H1 (cell line): ENCODE data around the gene TRAPPC8. TPM values are rescaled to one million over a fixed set of nuclear protein-coding genes. Genes with fewer than 3 reads are reported as not detected.

Experiments used
- CTCF ChIA-PET: fragments of 300-600 bp; sonication (Branson Sonifier 250); formaldehyde crosslinking; loops from one replicate; lab custom pipeline; 2021; ENCODE audit not compliant: partially characterized antibody; lab: Charles Lee
- POLR2A ChIA-PET: fragments of 300-600 bp; sonication (Branson Sonifier 250); formaldehyde crosslinking; loops from one replicate; lab custom pipeline; 2021; ENCODE audit warnings: inconsistent platforms; ENCODE audit not compliant: partially characterized antibody; lab: Charles Lee
- DNase-seq, 2 experiments: peaks; one replicate each; pipeline versions ENCODE4 v3.0.0 to v3.0.0-alpha.2; 2010 to 2022; ENCODE audit warnings: low spot score in 2 of 2, low read depth in 1 of 2, mixed read lengths in 1 of 2
- FAIRE-seq: peaks from 2 replicates; lab custom pipeline; 2011; peaks lifted over from hg19 to GRCh38; lab: Jason Lieb, UNC
- H2AFZ ChIP-seq: 2 replicates; pipeline ENCODE4 v1.8.1; 2012; ENCODE audit warnings: low read length, inconsistent platforms
- H2AK5ac ChIP-seq: 2 replicates; pipeline ENCODE4 v1.6.1; 2013; ENCODE audit warnings: low read depth, low read length
- H2BK120ac ChIP-seq: replicated peaks from 2 replicates; pipeline ENCODE3; 2013; ENCODE audit warnings: low read depth, low read length, inconsistent platforms
- H2BK12ac ChIP-seq: 2 replicates; pipeline ENCODE4 v1.6.1; 2013; ENCODE audit warnings: low read depth, low read length
- H2BK15ac ChIP-seq: 2 replicates; pipeline ENCODE4 v1.6.1; 2013; ENCODE audit warnings: low read length
- H2BK20ac ChIP-seq: 2 replicates; pipeline ENCODE4 v1.6.1; 2013; ENCODE audit warnings: low read length
- H2BK5ac ChIP-seq: 2 replicates; pipeline ENCODE4 v1.6.1; 2013; ENCODE audit warnings: low read depth, low read length
- H3K14ac ChIP-seq: 2 replicates; pipeline ENCODE4 v1.6.1; 2013; ENCODE audit warnings: inconsistent platforms; ENCODE audit not compliant: insufficient read length
- H3K18ac ChIP-seq: 2 replicates; pipeline ENCODE4 v1.6.1; 2013; ENCODE audit warnings: low read length; ENCODE audit errors: extremely low read depth
- H3K23ac ChIP-seq: 2 replicates; pipeline ENCODE4 v1.6.1; 2013; ENCODE audit warnings: inconsistent platforms; ENCODE audit not compliant: insufficient read length
- H3K23me2 ChIP-seq: 2 replicates; pipeline ENCODE4 v1.6.1; 2013; ENCODE audit warnings: low read depth, low read length
- H3K27ac ChIP-seq: 2 replicates; pipeline ENCODE4 v1.6.1; 2011; ENCODE audit warnings: low read depth, low read length, inconsistent platforms
- H3K27me3 ChIP-seq, 4 experiments: replicated peaks in 1 of 4; 1 replicate in 1 of 4; 2 replicates in 3 of 4; pipeline versions ENCODE4 v1.6.1 to v1.8.1; 2011 to 2013; ENCODE audit warnings: low read length in 3 of 4, mild to moderate bottlenecking in 3 of 4, inconsistent platforms in 2 of 4, mixed read lengths in 2 of 4, moderate library complexity in 1 of 4; ENCODE audit not compliant: control insufficient read depth in 3 of 4, insufficient read depth in 3 of 4; ENCODE audit errors: extremely low read depth in 1 of 4
- H3K36me3 ChIP-seq, 4 experiments: 2 replicates each; pipeline versions ENCODE4 v1.6.1 to v1.8.1; 2011 to 2013; ENCODE audit warnings: mild to moderate bottlenecking in 4 of 4, low read length in 3 of 4, moderate library complexity in 2 of 4, control low read depth in 1 of 4, inconsistent platforms in 1 of 4; ENCODE audit not compliant: insufficient read depth in 4 of 4, control insufficient read depth in 2 of 4
- H3K4ac ChIP-seq: replicated peaks from 2 replicates; pipeline ENCODE3; 2013; ENCODE audit warnings: low read length, low read depth, mixed read lengths, inconsistent platforms; ENCODE audit not compliant: insufficient read length
- H3K4me1 ChIP-seq, 4 experiments: replicated peaks in 1 of 4; 1 replicate in 1 of 4; 2 replicates in 3 of 4; pipeline versions ENCODE4 v1.6.1 to v1.8.1; 2011 to 2013; ENCODE audit warnings: low read length in 3 of 4, inconsistent platforms in 2 of 4, mixed read lengths in 1 of 4; ENCODE audit not compliant: insufficient read depth in 4 of 4, control insufficient read depth in 3 of 4
- H3K4me2 ChIP-seq, 2 experiments: 2 replicates each; pipeline versions ENCODE4 v1.6.1 to v1.8.1; 2011 to 2013; ENCODE audit warnings: low read depth in 2 of 2, low read length in 2 of 2, control low read depth in 1 of 2, inconsistent platforms in 1 of 2, mild to moderate bottlenecking in 1 of 2; ENCODE audit not compliant: insufficient read depth in 1 of 2
- H3K4me3 ChIP-seq, 4 experiments: fragments of 200-600, 300-600 bp in 1 of 4; sonication (generic), shearing (Covaris generic), sonication (Bioruptor Twin) in 1 of 4; 2 replicates each; pipeline versions ENCODE4 v1.5.1 to v1.8.1; 2011 to 2016; ENCODE audit warnings: low read length in 4 of 4, low read depth in 3 of 4, control low read depth in 2 of 4, inconsistent platforms in 2 of 4, mild to moderate bottlenecking in 2 of 4, mixed read lengths in 1 of 4, moderate library complexity in 1 of 4; ENCODE audit not compliant: insufficient read depth in 2 of 4; ENCODE audit errors: extremely low read depth in 1 of 4
- H3K56ac ChIP-seq: replicated peaks from 2 replicates; pipeline ENCODE3; 2013; ENCODE audit warnings: low read depth, mild to moderate bottlenecking, mixed read lengths, low read length, inconsistent platforms; ENCODE audit not compliant: insufficient read length
- H3K79me1 ChIP-seq: 2 replicates; pipeline ENCODE4 v1.6.1; 2013; ENCODE audit warnings: low read depth, low read length, control low read depth
- H3K79me2 ChIP-seq, 2 experiments: 2 replicates each; pipeline versions ENCODE4 v1.6.1 to v1.8.1; 2012 to 2013; ENCODE audit warnings: low read length in 2 of 2, mild to moderate bottlenecking in 2 of 2, inconsistent platforms in 1 of 2; ENCODE audit not compliant: insufficient read depth in 2 of 2, control insufficient read depth in 1 of 2
- H3K9ac ChIP-seq, 4 experiments: replicated peaks in 1 of 4; 1 replicate in 1 of 4; 2 replicates in 3 of 4; pipeline versions ENCODE4 v1.6.1 to v1.8.1; 2011 to 2013; ENCODE audit warnings: low read depth in 3 of 4, low read length in 3 of 4, control low read depth in 2 of 4, mild to moderate bottlenecking in 2 of 4, moderate library complexity in 2 of 4, inconsistent platforms in 1 of 4; ENCODE audit errors: extremely low read depth in 1 of 4
- H3K9me3 ChIP-seq, 2 experiments: 2 replicates each; pipeline versions ENCODE4 v1.6.1 to v1.8.1; 2012 to 2013; ENCODE audit warnings: mild to moderate bottlenecking in 2 of 2, moderate library complexity in 2 of 2, control low read depth in 1 of 2, inconsistent platforms in 1 of 2, low read depth in 1 of 2, low read length in 1 of 2, mixed read lengths in 1 of 2; ENCODE audit not compliant: insufficient read depth in 2 of 2
- H4K20me1 ChIP-seq, 2 experiments: replicated peaks in 1 of 2; 2 replicates each; pipeline versions ENCODE3 to v1.8.1; 2011 to 2013; ENCODE audit warnings: inconsistent platforms in 2 of 2, low read length in 2 of 2, mild to moderate bottlenecking in 1 of 2; ENCODE audit not compliant: insufficient read depth in 2 of 2, control insufficient read depth in 1 of 2
- H4K5ac ChIP-seq: 2 replicates; pipeline ENCODE4 v1.6.1; 2013; ENCODE audit warnings: low read length, low read depth, mixed read lengths, inconsistent platforms; ENCODE audit not compliant: insufficient read length
- H4K8ac ChIP-seq: 2 replicates; pipeline ENCODE4 v1.8.0; 2013; ENCODE audit warnings: mild to moderate bottlenecking, moderate library complexity, low read length, inconsistent platforms; ENCODE audit not compliant: insufficient read depth; ENCODE audit errors: extremely low read depth
- H4K91ac ChIP-seq: replicated peaks from 2 replicates; pipeline ENCODE3; 2013; ENCODE audit warnings: low read length, mixed read lengths, inconsistent platforms; ENCODE audit not compliant: insufficient read length
- CEBPB ChIP-seq: IDR thresholded peaks from 2 replicates; pipeline ENCODE4 v1.6.1; 2012; ENCODE audit warnings: low read depth, low read length
- CREB1 ChIP-seq: IDR thresholded peaks from 2 replicates; pipeline ENCODE4 v1.6.1; 2012; ENCODE audit warnings: inconsistent platforms
- KDM1A ChIP-seq: fragments of 200-600, 300-600 bp; sonication (generic); IDR thresholded peaks from 2 replicates; pipeline ENCODE4 v1.7.1; 2016; ENCODE audit warnings: mild to moderate bottlenecking, low read length, borderline replicate concordance
- KDM5A ChIP-seq: fragments of 200-600 bp; IDR thresholded peaks from 2 replicates; pipeline ENCODE4 v1.7.1; 2012; ENCODE audit warnings: mild to moderate bottlenecking, low read length, inconsistent platforms, mixed read lengths
- MAX ChIP-seq: IDR thresholded peaks from 2 replicates; pipeline ENCODE4 v1.6.1; 2012; ENCODE audit warnings: inconsistent platforms
- NANOG ChIP-seq: IDR thresholded peaks from 2 replicates; pipeline ENCODE4 v1.6.1; 2011; ENCODE audit warnings: low read length, low read depth, mild to moderate bottlenecking, inconsistent platforms; ENCODE audit not compliant: insufficient read depth, poor library complexity, severe bottlenecking
- RBBP5 ChIP-seq: IDR thresholded peaks from 2 replicates; pipeline ENCODE4 v1.7.1; 2012; ENCODE audit warnings: low read depth, mild to moderate bottlenecking, inconsistent platforms, low read length, moderate library complexity, borderline replicate concordance
- RFX5 ChIP-seq: IDR thresholded peaks from 2 replicates; pipeline ENCODE4 v1.6.1; 2011; ENCODE audit warnings: low read depth, low read length, improper control_type of control experiment, borderline replicate concordance
- SAP30 ChIP-seq: fragments of 300-600 bp; sonication (generic); IDR thresholded peaks from 2 replicates; pipeline ENCODE4 v1.7.1; 2012; ENCODE audit warnings: low read length, moderate library complexity, mild to moderate bottlenecking, inconsistent platforms; ENCODE audit not compliant: insufficient read depth, insufficient replicate concordance
- SUZ12 ChIP-seq: fragments of 200-600 bp; sonication (generic); IDR thresholded peaks from 2 replicates; pipeline ENCODE4 v1.6.1; 2012; ENCODE audit warnings: mild to moderate bottlenecking, inconsistent platforms, low read length, moderate library complexity, mixed read lengths
- TCF12 ChIP-seq: IDR thresholded peaks from 2 replicates; pipeline ENCODE4 v1.6.1; 2011; ENCODE audit warnings: low read depth, mild to moderate bottlenecking, low read length
- USF2 ChIP-seq: IDR thresholded peaks from 2 replicates; pipeline ENCODE4 v1.6.1; 2011; ENCODE audit warnings: low read length, improper control_type of control experiment
- ZNF274 ChIP-seq: IDR thresholded peaks from 2 replicates; pipeline ENCODE4 v1.7.0; 2012; ENCODE audit warnings: low read length, borderline replicate concordance; ENCODE audit errors: extremely low read depth
- WGBS, 2 experiments: shearing (Covaris generic) in 1 of 2; methylation state at CpG; one replicate each; pipeline versions ENCODE4 v1.1.6 to v1.1.7; 2013 to 2015; ENCODE audit warnings: low lambda C conversion rate in 2 of 2, mixed read lengths in 2 of 2, inconsistent platforms in 1 of 2, low coverage in 1 of 2, missing lambda C conversion rate in 1 of 2; ENCODE audit not compliant: insufficient replicate concordance in 2 of 2, insufficient coverage in 1 of 2, insufficient read length in 1 of 2; ENCODE audit errors: extremely low coverage in 1 of 2, missing lambda C conversion rate in 1 of 2; 5-methylcytosine and 5-hydroxymethylcytosine counted together
- polyA plus RNA-seq, 7 experiments: library from polyadenylated mRNA; depleted of rRNA in 3 of 7; stranded (reverse) in 5 of 7; unstranded in 2 of 7; fragments of >200 nt in 5 of 7; fragments of 200-250 nt in 2 of 7; gene quantifications; 1 replicate in 5 of 7; 2 replicates in 1 of 7; 4 replicates in 1 of 7; pipeline versions ENCODE4 v1.2.1 to v1.2.3, GENCODE V29; 2011 to 2013; ENCODE audit warnings: missing spikeins in 2 of 7, mixed read lengths in 2 of 7
- total RNA-seq: library from RNA; stranded (reverse); fragmentation: NEBNext Ultra II Directional; extraction: Animal tissue kit (Norgen Biotek cat#: 25700); gene quantifications from 2 replicates; pipeline ENCODE4 v1.2.1, GENCODE V29; 2021

Gene TRAPPC8
- total and polyA plus RNA-seq, 2 of the 8 experiments (the other 6 are each of a cell fraction or from before 2014, with no cell fraction given), result 43.6 to 56.5 TPM

- H3K4ac ChIP-seq, result no peak overlapping the region
- no peak overlapping the region for H3K14ac ChIP-seq
- no peaks in the 10 kb centered on the region for H3K27me3 ChIP-seq
- H3K36me3 ChIP-seq, result no peaks in the 10 kb centered on the region
- no peak overlapping the region for H3K18ac ChIP-seq
- H3K4me3 ChIP-seq, result no peak overlapping the region
- H3K9me3 ChIP-seq, result peaks cover 0 to 6% of the 10 kb centered on the region in 2 experiments; a peak in 2 of 4 replicates
- no peaks in the 10 kb centered on the region for H3K79me2 ChIP-seq
- no peak overlapping the region for H2BK120ac ChIP-seq
- H2BK5ac ChIP-seq, result no peak overlapping the region
- no peak overlapping the region for H4K8ac ChIP-seq
- 94% methylated on average over 3 of the region's 3 CpGs; no CpG with 5 or more reads in 1 of the 2 experiments for WGBS, 2 experiments
- H2BK15ac ChIP-seq, result no peak overlapping the region
- ChIA-PET POLR2A (interaction anchor here (1.1 kb wide), 1 partner anchor 10 kb away, joined by 3 read pairs; no protein-coding TSS in a partner anchor), CTCF (interaction anchor here (1.8 kb wide), 1 partner anchor 60 kb away, joined by 4 read pairs; no protein-coding TSS in a partner anchor)
- no peak overlapping the region for H3K27ac ChIP-seq
- H3K4me1 ChIP-seq, result no peaks in the 10 kb centered on the region
- no peak for DNase-seq
- no peak overlapping the region for H2AK5ac ChIP-seq
- H3K23me2 ChIP-seq, result no peaks in the 10 kb centered on the region
- H4K91ac ChIP-seq, result no peak overlapping the region
- no peak overlapping the region; the same call in 1 of the 2 replicates for H2AFZ ChIP-seq
- H4K20me1 ChIP-seq, result no peaks in the 10 kb centered on the region
- H2BK20ac ChIP-seq, result no peak overlapping the region
- H4K5ac ChIP-seq, result no peak overlapping the region
- FAIRE-seq, result no peak
- H3K79me1 ChIP-seq, result no peaks in the 10 kb centered on the region
- H3K4me2 ChIP-seq, result no peak overlapping the region
- H2BK12ac ChIP-seq, result no peak overlapping the region
- no peak overlapping the region for H3K56ac ChIP-seq
- no peak overlapping the region for H3K23ac ChIP-seq
- H3K9ac ChIP-seq, result no peak overlapping the region
- TF ChIP-seq CREB1, result no peak
- no peak for TF ChIP-seq RBBP5
- no peak for TF ChIP-seq USF2
- TF ChIP-seq NANOG, result no peak
- TF ChIP-seq KDM5A, result no peak
- no peak for TF ChIP-seq SUZ12
- no peak for TF ChIP-seq SAP30
- no peak for TF ChIP-seq KDM1A
- no peak for TF ChIP-seq ZNF274
- TF ChIP-seq MAX, result no peak
- no peak for TF ChIP-seq RFX5
- no peak for TF ChIP-seq CEBPB
- no peak for TF ChIP-seq TCF12
These were observed 159.9 kb downstream of the TRAPPC8 start for GRCh38 chr18:31783059-31783458.
